Liver (tissue), 9 donors: ENCODE results near the gene NFIA. TPM values are rescaled to one million over a fixed set of nuclear protein-coding genes. Genes with fewer than 3 reads are reported as not detected.

Source experiments
- DNase-seq: peaks from one replicate; pipeline ENCODE4 v3.0.0-alpha.2; 2017; ENCODE audit warnings: low spot score
- H3K27ac ChIP-seq, 2 donors: one replicate each; pipeline ENCODE4 v1.7.0; 2013; ENCODE audit warnings: inconsistent platforms in 2 of 2, low read length in 2 of 2, control low read depth in 1 of 2, low read depth in 1 of 2, mild to moderate bottlenecking in 1 of 2
- H3K27me3 ChIP-seq, 4 donors: one replicate each; pipeline versions ENCODE4 v1.6.1 to v1.7.0; 2013; ENCODE audit warnings: low read length in 3 of 4, inconsistent platforms in 1 of 4, mild to moderate bottlenecking in 1 of 4, moderate library complexity in 1 of 4; ENCODE audit not compliant: control insufficient read depth in 4 of 4, insufficient read depth in 4 of 4
- H3K36me3 ChIP-seq, 4 donors: one replicate each; pipeline versions ENCODE4 v1.6.1 to v1.7.0; 2013; ENCODE audit warnings: low read length in 3 of 4, mild to moderate bottlenecking in 3 of 4, low read depth in 1 of 4, moderate library complexity in 1 of 4; ENCODE audit not compliant: control insufficient read depth in 4 of 4, insufficient read depth in 3 of 4
- H3K4me1 ChIP-seq, 4 donors: one replicate each; pipeline versions ENCODE4 v1.6.1 to v1.7.0; 2013; ENCODE audit warnings: low read length in 3 of 4, mild to moderate bottlenecking in 3 of 4, moderate library complexity in 1 of 4; ENCODE audit not compliant: control insufficient read depth in 4 of 4, insufficient read depth in 4 of 4
- H3K4me3 ChIP-seq, 3 donors: one replicate each; pipeline versions ENCODE4 v1.6.1 to v1.7.0; 2013; ENCODE audit warnings: low read length in 3 of 3, control low read depth in 1 of 3, low read depth in 1 of 3, mild to moderate bottlenecking in 1 of 3
- H3K9ac ChIP-seq, 2 donors: one replicate each; pipeline ENCODE4 v1.7.0; 2013; ENCODE audit warnings: low read length in 2 of 2, mild to moderate bottlenecking in 2 of 2, moderate library complexity in 2 of 2, control low read depth in 1 of 2, low read depth in 1 of 2
- H3K9me3 ChIP-seq, 4 donors: one replicate each; pipeline versions ENCODE4 v1.6.1 to v1.7.0; 2013; ENCODE audit warnings: low read length in 3 of 4; ENCODE audit not compliant: control insufficient read depth in 4 of 4
- CTCF ChIP-seq: fragments of 150-350 bp; IDR thresholded peaks from 2 replicates; pipeline ENCODE4 v1.5.1; 2017; ENCODE audit warnings: improper control_type of control experiment, low read depth, low read length; ENCODE audit not compliant: missing input control
- EGR1 ChIP-seq, 2 donors: IDR thresholded peaks; 2 replicates each; pipeline ENCODE4 v1.6.1; 2016 to 2018; ENCODE audit warnings: antibody characterized with exemption in 2 of 2, low read depth in 2 of 2
- JUND ChIP-seq, 2 donors: IDR thresholded peaks; 2 replicates each; pipeline ENCODE4 v1.6.1; 2016; ENCODE audit warnings: antibody characterized with exemption in 2 of 2
- NR2F2 ChIP-seq: IDR thresholded peaks from 2 replicates; pipeline ENCODE4 v1.6.1; 2016; ENCODE audit warnings: antibody characterized with exemption
- RAD21 ChIP-seq, 2 donors: IDR thresholded peaks; 2 replicates each; pipeline ENCODE4 v1.6.1; 2016; ENCODE audit warnings: antibody characterized with exemption in 2 of 2, mild to moderate bottlenecking in 2 of 2
- REST ChIP-seq: IDR thresholded peaks from 2 replicates; pipeline ENCODE4 v1.6.1; 2016; ENCODE audit warnings: antibody characterized with exemption, mild to moderate bottlenecking
- RXRA ChIP-seq, 2 donors: IDR thresholded peaks; 2 replicates each; pipeline ENCODE4 v1.6.1; 2017 to 2018; ENCODE audit warnings: antibody characterized with exemption in 2 of 2, mild to moderate bottlenecking in 1 of 2
- SP1 ChIP-seq: IDR thresholded peaks from 2 replicates; pipeline ENCODE4 v1.6.1; 2018; ENCODE audit warnings: antibody characterized with exemption, mild to moderate bottlenecking
- YY1 ChIP-seq: IDR thresholded peaks from 2 replicates; pipeline ENCODE4 v1.6.1; 2016; ENCODE audit warnings: antibody characterized with exemption, mild to moderate bottlenecking
- ZBTB33 ChIP-seq: IDR thresholded peaks from 2 replicates; pipeline ENCODE4 v1.6.1; 2016; ENCODE audit warnings: antibody characterized with exemption
- WGBS: extraction: QIAGEN DNeasy Blood & Tissue Kit; methylation state at CpG from one replicate; pipeline ENCODE4 v1.1.7; 2013; 5-methylcytosine and 5-hydroxymethylcytosine counted together
- polyA plus RNA-seq, 2 donors: library from polyadenylated mRNA; stranded (reverse) in 1 of 2; unstranded in 1 of 2; fragments of 200-250 nt in 1 of 2; fragments of >200 nt in 1 of 2; fragmentation: Nextera tagmentation in 1 of 2; extraction: Ambion mirVana in 1 of 2; gene quantifications; one replicate each; pipeline versions ENCODE4 v1.2.1 to v1.2.3, GENCODE V29; 2013 to 2015
- total RNA-seq, 2 donors: library from RNA; depleted of rRNA; stranded (reverse); fragments of >200 nt; gene quantifications; one replicate each; pipeline ENCODE4 v1.2.3, GENCODE V29; 2014
- TF ChIP-seq, protein P1 (sequence below): IDR thresholded peaks from 2 replicates; pipeline ENCODE4 v1.6.1; 2016; ENCODE audit warnings: antibody characterized with exemption
- donor health status: healthy.
- donor health status: healthy.
- donor health status: healthy.
- donor health status: healthy.
- donor health status: healthy.

Gene NFIA
- total and polyA plus RNA-seq, 4 donors, result 6.8 to 53.7 (median 22.2) TPM

DNA sequence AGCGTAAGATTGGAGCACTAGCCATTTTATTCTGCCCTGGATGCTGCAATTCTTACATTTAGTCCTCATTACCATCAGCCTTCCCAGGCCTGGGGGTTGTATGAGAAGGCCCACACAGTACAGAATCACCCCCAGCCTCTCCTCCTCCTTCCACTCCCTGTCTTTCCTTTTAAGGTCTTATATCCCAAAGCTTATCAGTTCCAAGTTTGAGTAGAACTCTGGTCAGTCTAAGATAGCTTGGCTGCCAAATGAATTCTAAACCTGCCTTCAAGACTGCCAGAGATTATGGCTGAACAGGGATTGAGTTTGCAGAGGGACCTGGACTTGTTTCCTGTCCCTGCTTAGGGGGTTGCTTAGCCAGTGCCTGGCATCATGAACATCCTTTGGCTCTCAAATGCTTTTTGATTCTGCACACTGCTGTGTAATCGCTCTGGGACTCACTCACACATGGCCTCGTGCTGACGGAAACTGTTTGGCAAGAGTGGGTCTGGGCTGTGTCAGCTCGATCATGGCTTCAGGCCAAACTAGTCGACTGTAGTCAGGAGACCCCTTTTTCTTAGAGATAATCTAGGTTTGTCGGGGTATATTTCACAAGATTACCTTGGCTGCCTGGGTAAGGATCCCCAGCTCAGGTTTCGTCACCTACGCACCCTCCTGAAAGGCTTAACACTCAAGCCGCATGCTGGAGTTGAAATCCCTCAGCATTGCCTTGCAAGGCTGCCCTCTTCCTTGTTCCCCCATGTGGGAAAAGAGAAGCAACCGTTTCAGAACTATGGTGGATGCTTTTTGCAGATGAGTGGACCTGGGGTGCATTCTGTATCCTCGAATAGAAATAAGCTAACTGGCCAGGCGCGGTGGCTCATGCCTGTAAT, 252.6 kb downstream of the NFIA start:
- peaks cover 2 to 42% (median 23%) of the 10 kb centered on the region in 4 donors for H3K4me1 ChIP-seq
- DNase-seq, result no peak
- no peak overlapping the region for H3K9ac ChIP-seq
- no peak overlapping the region for H3K4me3 ChIP-seq
- H3K9me3 ChIP-seq, result no peaks in the 10 kb centered on the region
- TF ChIP-seq YY1 (no peak), NR2F2 (peak; percentile 40), SP1 (no peak), RXRA (IDR thresholded peaks at IDR 0.05) (no peak), REST (no peak), RAD21 (IDR thresholded peaks at IDR 0.05) (peak in 1 of 2 donors; percentile 46), EGR1 (IDR thresholded peaks at IDR 0.05; ENCODE audit: low read depth in 2 of 2) (no peak)
- TF ChIP-seq, protein P1, sequence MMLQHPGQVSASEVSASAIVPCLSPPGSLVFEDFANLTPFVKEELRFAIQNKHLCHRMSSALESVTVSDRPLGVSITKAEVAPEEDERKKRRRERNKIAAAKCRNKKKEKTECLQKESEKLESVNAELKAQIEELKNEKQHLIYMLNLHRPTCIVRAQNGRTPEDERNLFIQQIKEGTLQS, result no peak
- peak overlapping the region; percentile 39 to 73 for H3K27ac ChIP-seq
- WGBS, result 71% methylated on average over 14 of the region's 14 CpGs
- no peaks in the 10 kb centered on the region for H3K27me3 ChIP-seq
- H3K36me3 ChIP-seq, result peaks cover 0 to 3% (median 0%) of the 10 kb centered on the region in 4 donors

DNA sequence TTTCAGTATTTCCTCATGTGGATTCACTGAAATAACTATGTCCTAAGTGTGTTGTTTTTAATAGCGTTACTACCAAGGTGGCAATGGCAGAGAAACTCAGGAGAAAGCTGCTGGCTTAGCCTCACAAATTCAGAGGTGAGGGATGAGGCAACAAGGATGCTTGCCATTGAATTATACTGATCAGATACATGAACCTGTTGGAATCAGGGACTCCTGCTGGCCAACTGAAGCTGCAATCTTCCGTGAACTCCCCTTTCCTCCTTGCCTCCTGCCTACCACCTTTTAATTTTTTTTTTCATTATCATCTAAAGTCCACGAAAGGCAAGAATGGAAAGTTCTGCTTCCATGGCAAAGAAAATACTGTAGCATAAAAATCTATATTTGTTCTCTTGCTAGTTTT, 254.7 kb downstream of the NFIA start:
- no peak for DNase-seq
- Histone ChIP-seq H3K9ac (peak overlapping the region in 1 of 2 donors; percentile 3), H3K27ac (peak overlapping the region; percentile 42 to 61)

More for the DNA sequence above, 254.7 kb downstream of the NFIA start:
- Histone ChIP-seq H3K9me3 (no peaks in the 10 kb centered on the region), H3K36me3 (peaks cover 0 to 3% (median 0%) of the 10 kb centered on the region in 4 donors), H3K4me1 (peaks cover 2 to 42% (median 23%) of the 10 kb centered on the region in 4 donors), H3K4me3 (no peak overlapping the region), H3K27me3 (no peaks in the 10 kb centered on the region)
- WGBS, result 54% methylated on average over 3 of the region's 3 CpGs
- TF ChIP-seq RAD21 (IDR thresholded peaks at IDR 0.05) (peak; percentile 54 to 57), CTCF (peak; percentile 15), ZBTB33 (no peak), JUND (IDR thresholded peaks at IDR 0.05) (no peak)
- TF ChIP-seq, protein P1, result no peak
